ENCODE results near the gene GFM2.

GRCh38 chr5:74672215-74672877 is 94.6 kb downstream of the GFM2 start:
- TF ChIP-seq ZFX (IDR thresholded peaks at IDR 0.05; ENCODE audit: borderline replicate concordance): no peak
- TF ChIP-seq CTCF (IDR thresholded peaks at IDR 0.05): no peak

Measured in 22Rv1 (cell line).